NAMALWA (cell line): ENCODE data around the gene PEX14.
"Not testable (repeated sequence)": the region's sequence is repeated elsewhere in the genome, so short reads cannot be mapped to it uniquely, and the experiment has no call there.

ENCODE experiments used
- DNase-seq: peaks from one replicate; pipeline ENCODE4 v3.0.0-alpha.2; 2015; ENCODE audit warnings: low spot score

PEX14 gene

DNA sequence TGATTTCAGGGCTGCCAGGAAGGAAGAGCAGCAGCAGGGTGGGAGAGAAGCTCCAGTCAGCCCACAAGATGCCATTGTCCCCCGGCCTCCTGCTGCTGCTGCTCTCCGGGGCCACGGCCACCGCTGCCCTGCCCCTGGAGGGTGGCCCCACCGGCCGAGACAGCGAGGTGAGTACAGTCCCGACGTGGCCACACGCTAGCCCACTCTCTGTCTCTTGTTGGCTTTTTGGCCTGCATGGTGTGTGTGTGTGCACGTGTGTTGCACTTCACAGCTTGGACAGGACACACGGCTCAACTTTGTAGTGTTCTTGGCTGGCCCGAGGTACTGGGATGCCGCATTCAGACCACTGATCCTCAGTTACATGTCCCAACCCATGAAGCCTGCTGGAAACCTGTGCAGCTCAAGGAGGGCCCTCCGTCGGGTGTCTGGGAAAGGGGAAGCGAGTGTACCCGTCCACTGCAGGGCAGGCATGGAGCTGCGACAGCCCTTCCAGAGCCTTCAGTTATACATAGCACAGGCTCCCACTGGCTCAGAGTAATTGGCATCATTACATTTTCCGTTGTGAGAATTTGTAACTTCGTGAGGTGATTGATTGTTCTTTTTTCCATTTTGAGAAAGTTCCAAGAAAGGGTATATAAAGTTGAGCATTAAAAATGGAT, 24.5 kb upstream of the PEX14 start:
- DNase-seq = no peak

DNA sequence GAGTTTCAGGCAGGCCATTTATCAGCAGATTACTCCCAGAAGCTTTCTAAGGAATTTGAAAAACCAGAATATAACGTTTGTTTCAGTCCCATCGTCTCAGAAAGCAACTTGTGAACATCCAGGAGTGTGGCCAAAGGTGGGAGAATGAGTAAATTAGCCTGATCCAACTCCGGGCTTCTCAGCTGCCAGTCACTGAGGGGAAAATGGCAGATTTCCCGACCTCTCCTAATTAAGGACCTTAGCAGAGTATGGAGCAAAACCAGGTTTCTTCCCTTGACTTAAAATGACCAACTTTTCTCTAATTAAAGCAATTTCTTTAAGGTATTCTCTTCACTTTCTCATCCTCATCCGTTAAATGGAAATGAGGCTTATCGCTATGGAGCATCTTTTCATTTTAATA, 23.9 kb upstream of the PEX14 start:
- DNase-seq = no peak

DNA sequence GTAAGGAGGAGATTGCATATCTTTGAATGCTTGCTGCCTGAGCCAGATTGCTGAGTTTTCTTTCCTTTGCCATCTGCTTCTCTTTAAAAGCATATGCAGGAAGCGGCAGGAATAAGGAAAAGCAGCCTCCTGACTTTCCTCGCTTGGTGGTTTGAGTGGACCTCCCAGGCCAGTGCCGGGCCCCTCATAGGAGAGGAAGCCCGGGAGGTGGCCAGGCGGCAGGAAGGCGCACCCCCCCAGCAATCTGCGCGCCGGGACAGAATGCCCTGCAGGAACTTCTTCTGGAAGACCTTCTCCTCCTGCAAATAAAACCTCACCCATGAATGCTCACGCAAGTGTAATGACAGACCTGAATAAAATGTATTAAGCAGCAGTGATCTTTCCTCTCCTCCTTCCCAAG, 23.5 kb upstream of the PEX14 start:
- no peak for DNase-seq

GRCh38 chr1:10456048-10456447, 18.7 kb upstream of the PEX14 start:
- no peak for DNase-seq

GRCh38 chr1:10456661-10457060, 18.1 kb upstream of the PEX14 start:
- no peak for DNase-seq

GRCh38 chr1:10457462-10457861, 17.3 kb upstream of the PEX14 start:
- not testable (repeated sequence) for DNase-seq

- DNase-seq = no peak
These were observed 16.9 kb upstream of the PEX14 start for GRCh38 chr1:10457875-10458274.

- no peak for DNase-seq
These were observed 15.6 kb upstream of the PEX14 start for GRCh38 chr1:10459184-10459583.

- DNase-seq = no peak
These were observed 7.7 kb upstream of the PEX14 start for GRCh38 chr1:10467078-10467477.

- DNase-seq = no peak
These were observed 4.7 kb upstream of the PEX14 start for GRCh38 chr1:10470043-10470442.

DNA sequence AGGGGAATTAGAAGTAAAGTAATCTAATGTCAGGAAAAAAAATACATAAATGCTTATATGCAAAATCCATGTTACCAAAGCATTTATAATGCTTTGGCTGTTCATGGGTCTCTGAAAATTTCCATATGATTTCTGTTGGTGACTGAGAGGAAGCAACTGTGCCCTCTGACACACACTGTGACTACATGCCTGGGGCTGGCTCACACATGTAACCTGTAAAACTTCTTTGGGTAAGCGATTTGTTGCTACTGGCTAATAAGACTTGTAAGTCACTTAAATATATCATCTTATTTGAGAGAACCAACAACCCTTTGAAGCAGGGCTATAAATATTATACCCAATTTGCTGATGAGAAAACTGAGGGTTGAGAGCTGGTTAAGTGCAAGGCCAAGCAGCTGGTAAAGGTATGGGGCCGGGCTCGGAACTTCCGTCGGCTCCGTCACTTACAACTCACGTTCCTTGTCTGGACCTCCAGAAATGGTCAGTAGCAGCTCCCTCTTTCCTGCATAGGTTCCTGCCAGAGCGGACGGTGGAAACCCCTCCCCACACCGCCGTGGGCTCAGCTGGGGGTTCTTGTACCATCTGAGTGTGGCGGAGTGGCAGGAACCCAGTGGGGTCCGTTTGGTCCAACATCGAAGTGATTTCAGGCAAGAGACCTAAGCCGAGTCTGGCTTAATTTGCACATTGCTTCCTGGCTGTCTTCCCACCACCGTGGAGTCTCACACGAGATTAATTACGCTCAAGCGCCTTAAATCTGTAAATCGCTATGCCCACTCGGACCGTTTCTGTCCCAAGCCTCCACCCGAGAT, 3.1 kb upstream of the PEX14 start:
- DNase-seq = peak; percentile 39

DNA sequence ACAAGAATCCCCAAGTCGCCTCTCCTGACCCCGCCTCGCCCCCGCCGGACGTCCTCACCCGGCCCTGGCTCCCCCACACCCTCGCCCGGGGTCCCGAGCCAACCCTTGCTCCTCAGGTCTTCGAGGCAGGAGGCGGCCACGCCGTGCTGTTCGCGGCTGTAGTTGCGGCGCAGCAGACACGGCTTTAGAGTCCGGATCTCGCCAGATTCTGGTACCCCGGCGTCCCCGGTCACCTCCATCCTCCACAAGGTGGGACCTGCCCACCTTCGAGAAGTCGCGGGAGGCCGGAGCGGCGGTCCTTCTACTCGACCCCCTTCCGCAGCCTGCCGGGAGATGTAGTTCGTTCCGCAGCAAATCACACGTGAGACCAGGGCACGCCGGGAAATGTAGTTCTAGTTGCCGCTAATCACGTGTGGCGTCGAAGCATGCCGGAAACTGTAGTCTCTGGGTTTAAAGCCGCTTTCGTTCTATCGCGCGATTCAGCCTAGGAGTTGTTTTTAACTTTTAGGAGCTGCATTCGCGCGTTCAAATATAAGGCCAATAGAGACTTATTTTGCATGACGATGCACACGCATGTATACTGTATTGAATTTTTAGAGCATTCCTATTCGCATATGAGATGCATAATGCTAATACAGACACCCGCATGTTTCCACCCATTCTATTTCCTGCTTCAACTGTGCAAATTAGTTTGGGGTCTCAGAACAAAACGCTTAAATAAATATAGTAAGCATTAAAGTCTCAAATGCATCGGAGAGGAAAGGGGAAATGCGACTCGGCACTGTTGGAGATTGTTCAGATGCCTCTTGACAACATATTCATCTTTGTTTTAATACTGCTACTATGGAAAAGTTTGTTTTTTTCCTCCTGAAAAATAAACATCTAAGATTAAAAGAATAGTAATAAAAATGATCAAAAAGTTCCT, 2.3 kb upstream of the PEX14 start, which contains the start of gene DFFA:
DFFA (minus strand) TSS at position 310 of the 925 bp plus-strand sequence; CDS start at position 239, 71 bp downstream.
- DNase-seq = peak; percentile 100

DNA sequence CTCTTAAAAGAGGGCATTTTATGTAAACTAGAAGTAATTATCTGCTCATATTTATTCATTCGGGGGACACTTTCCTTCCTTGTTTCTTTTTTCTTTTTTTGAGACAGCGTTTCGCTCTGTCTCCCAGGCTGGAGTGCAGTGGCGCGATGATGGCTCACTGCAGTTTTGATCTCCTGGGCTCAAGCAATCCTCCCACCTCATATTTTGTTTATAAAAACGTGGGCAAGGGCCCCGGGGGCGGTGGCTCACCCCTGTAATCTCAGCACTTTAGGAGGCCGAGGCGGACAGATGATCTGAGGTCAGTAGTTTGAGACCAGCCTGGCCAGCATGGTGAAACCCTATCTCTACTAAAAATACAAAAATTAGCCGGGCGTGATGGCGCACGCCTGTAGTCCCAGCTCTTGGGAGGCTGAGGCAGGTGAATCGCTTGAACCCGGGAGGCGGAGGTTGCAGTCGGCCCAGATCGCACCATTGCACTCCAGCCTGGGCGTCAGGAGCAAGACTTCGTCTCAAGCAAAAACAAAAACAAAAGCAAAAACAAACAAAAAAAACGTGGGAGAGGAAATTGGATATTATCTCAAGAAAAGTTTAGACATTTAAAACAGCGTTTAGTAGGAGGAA, 1.5 kb upstream of the PEX14 start:
- DNase-seq = peak; percentile 74

GRCh38 chr1:10474309-10474612, 489 bp upstream of the PEX14 start:
- DNase-seq = not testable (repeated sequence)

DNA sequence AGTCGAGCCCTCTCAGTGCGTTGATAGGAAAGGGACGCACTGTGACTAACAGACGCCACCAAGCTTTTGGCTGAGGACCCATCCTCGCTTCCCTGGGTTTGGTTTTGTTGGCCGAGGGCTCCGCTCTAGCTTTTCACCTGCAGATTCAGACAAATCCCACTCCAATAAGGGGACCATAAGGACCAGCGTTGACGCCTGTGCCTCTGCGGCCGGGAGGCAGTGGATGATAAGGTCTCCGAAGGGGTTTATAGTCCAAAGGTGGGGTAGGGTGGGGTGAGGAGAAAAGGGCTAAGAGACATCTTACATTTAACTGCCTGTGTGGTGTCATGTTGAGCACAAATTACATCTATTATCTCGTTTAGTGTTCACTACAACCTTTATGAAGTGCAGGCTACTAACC, 760 bp downstream of the PEX14 start:
- no peak for DNase-seq

- DNase-seq = no peak
These were observed 4.5 kb downstream of the PEX14 start for GRCh38 chr1:10479296-10479695.

DNA sequence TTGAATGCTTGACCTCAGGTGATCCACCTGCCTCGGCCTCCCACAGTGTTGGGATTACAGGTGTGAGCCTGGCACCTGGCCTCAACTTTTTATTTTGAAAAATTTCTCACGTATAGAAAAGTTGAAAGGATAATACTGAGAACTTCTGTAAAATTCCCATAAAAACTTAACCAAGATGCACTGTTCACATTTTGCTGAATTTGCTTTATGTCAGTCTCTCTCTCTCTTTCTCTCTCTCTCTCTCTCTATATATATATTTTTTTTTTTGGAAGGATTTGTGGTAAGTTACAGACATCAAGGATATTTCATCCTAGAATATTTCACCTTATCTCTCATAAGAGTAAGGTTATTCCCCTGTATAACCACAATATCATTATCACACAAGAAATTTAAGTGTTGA, 5.9 kb downstream of the PEX14 start:
- DNase-seq = no peak

- no peak for DNase-seq
These were observed 9.8 kb downstream of the PEX14 start for GRCh38 chr1:10484521-10484920.

DNA sequence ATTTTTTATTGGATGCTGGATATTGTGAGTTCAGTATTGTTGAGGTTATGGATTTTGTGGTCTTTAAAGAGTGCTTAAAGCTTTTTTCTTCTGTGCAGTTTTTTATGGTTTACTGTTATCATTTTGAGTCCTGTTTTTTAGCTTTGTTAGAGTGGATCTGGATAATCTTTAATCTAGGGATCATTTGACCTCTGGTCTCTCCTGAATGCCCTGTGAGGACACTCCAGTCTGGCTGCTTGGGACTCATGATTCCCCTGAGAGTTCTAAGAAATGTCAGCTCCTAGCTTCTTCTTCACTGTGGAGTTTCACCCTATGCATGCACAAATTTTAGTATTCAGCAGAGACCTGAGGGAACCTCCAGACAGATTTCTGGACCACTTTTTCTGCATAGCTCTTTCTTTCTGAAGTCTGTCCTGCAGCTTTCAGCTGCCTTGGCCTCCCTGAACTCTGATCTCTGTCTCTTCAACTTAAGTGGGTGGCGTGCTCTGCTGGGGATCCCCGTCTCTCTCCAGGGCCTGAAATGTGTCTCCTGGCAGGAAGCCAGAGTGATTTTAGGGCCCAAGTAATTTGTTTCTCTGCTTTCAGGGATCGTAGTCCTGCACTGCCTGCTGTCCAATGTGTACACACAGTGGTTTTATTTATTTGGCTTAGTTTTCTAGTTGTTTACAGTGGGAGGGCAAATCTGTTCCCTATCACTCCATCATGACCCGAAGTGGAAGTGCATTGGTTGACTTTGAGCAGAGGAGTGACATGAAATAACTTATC, 14.7 kb downstream of the PEX14 start:
- DNase-seq = no peak

- DNase-seq = no peak
These were observed 15.7 kb downstream of the PEX14 start for GRCh38 chr1:10490286-10490970.

GRCh38 chr1:10494418-10494753, 19.6 kb downstream of the PEX14 start:
- DNase-seq = no peak
